ENCODE measurements around the gene EDAR. TPM values are rescaled to one million over a fixed set of nuclear protein-coding genes. Genes with fewer than 3 reads are reported as not detected.

EDAR gene
- total RNA-seq, 1 experiment from 2014 or later, result not detected

DNA sequence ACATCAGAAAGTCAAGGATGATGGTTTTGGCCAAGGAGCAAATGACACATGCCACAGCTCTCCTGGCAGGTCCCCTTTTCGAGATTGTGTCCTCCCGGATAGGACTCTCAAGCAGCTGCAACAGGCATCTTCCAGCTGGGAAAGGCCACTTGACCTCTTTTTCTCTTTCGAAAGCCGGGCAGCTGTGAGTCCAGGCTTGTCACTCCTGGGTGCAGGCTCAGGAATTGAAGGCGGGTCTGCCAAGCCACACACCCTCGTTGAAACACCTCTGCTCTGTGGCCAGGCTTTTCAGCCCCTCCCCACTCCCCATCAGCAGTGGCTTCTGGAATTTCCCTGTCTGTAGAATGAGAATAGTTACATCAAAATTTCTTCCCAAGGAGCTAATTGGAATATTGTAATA lies 104.4 kb downstream of the EDAR start:
- peaks cover 5% of the 10 kb centered on the region; the same call in 1 of the 2 replicates for H3K9me3 ChIP-seq (ENCODE audit: low read length)
- no peaks in the 10 kb centered on the region for H3K27me3 ChIP-seq (ENCODE audit: low read length)
- H4K20me1 ChIP-seq (ENCODE audit: insufficient read depth, low read depth, low read length), result no peaks in the 10 kb centered on the region
- no peak overlapping the region for H3K4me2 ChIP-seq (ENCODE audit: low read depth, low read length, poor library complexity, severe bottlenecking)
- DNase-seq, result no peak
- H3K9me2 ChIP-seq (replicated peaks; ENCODE audit: insufficient read depth, low read length), result no peaks in the 10 kb centered on the region
- H3K9ac ChIP-seq (ENCODE audit: low read length), result no peak overlapping the region
- no peak overlapping the region for H3K27ac ChIP-seq (ENCODE audit: low read length)
- H2AFZ ChIP-seq (ENCODE audit: low read length), result no peak overlapping the region
- H3K4me1 ChIP-seq (ENCODE audit: low read length), result no peaks in the 10 kb centered on the region
- no peak overlapping the region for H3K4me3 ChIP-seq (ENCODE audit: low read length)
- peaks cover 3% of the 10 kb centered on the region; the same call in 1 of the 2 replicates for H3K36me3 ChIP-seq (ENCODE audit: insufficient read depth, low read length)
- no peaks in the 10 kb centered on the region for H3K79me2 ChIP-seq (ENCODE audit: low read length)

DNA sequence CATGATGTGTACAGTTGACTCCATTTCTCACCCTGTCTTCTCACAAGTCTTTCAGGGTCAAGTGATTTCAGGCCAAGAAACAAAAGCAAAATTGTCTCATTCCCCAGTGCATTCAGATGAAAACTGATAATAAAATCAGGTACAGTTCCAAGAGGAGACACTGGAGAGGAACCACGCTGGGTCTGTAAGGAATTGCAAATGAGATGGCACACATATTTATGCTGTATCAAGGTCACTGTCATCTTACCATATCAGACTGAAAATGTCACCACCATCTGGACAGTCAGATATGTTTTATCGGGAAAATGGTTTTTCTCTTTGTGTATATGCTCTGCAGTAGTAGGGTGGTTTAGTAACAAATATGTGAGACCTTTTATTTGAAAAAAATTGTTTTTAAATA lies 110.7 kb downstream of the EDAR start:
- H2AFZ ChIP-seq (ENCODE audit: low read length), result no peak overlapping the region
- no peaks in the 10 kb centered on the region for H3K4me1 ChIP-seq (ENCODE audit: low read length)
- no peak overlapping the region for H3K4me3 ChIP-seq (ENCODE audit: low read length)
- no peaks in the 10 kb centered on the region for H3K27me3 ChIP-seq (ENCODE audit: low read length)
- H3K9me2 ChIP-seq (replicated peaks; ENCODE audit: insufficient read depth, low read length), result no peaks in the 10 kb centered on the region
- no peaks in the 10 kb centered on the region for H3K79me2 ChIP-seq (ENCODE audit: low read length)
- no peaks in the 10 kb centered on the region for H3K9me3 ChIP-seq (ENCODE audit: low read length)
- H3K9ac ChIP-seq (ENCODE audit: low read length), result no peak overlapping the region
- DNase-seq, result no peak
- no peak overlapping the region for H3K27ac ChIP-seq (ENCODE audit: low read length)
- H3K36me3 ChIP-seq (ENCODE audit: insufficient read depth, low read length), result peaks cover 36% of the 10 kb centered on the region
- no peaks in the 10 kb centered on the region for H4K20me1 ChIP-seq (ENCODE audit: insufficient read depth, low read depth, low read length)
- H3K4me2 ChIP-seq (ENCODE audit: low read depth, low read length, poor library complexity, severe bottlenecking), result no peak overlapping the region

DNA sequence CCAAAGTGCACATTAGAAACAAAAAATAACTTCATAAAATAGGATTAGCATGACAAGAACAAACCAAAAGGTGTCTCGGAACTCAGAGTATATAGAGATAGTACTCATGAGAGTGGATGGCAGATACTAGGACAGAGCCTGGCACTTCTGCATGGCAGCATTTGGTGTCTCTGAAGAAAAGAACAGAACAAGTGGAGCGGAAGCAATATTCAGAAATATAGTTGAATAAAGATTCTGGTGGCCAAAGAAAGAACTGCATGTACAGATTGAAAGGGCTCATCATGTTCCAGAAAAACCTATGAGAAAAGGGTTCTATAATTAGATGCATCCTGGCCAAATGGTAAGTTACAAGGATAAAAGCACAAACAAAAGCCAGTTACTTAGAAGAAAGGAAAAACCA lies 111.5 kb downstream of the EDAR start:
- no peak for DNase-seq
- Histone ChIP-seq H4K20me1 (ENCODE audit: insufficient read depth, low read depth, low read length) (no peaks in the 10 kb centered on the region), H3K79me2 (ENCODE audit: low read length) (no peaks in the 10 kb centered on the region), H3K36me3 (ENCODE audit: insufficient read depth, low read length) (peaks cover 44% of the 10 kb centered on the region), H3K4me3 (ENCODE audit: low read length) (no peak overlapping the region), H3K27me3 (ENCODE audit: low read length) (no peaks in the 10 kb centered on the region), H3K9me2 (replicated peaks; ENCODE audit: insufficient read depth, low read length) (no peaks in the 10 kb centered on the region), H3K9me3 (ENCODE audit: low read length) (no peaks in the 10 kb centered on the region), H3K4me2 (ENCODE audit: low read depth, low read length, poor library complexity, severe bottlenecking) (no peak overlapping the region), H3K27ac (ENCODE audit: low read length) (no peak overlapping the region), H3K9ac (ENCODE audit: low read length) (no peak overlapping the region), H2AFZ (ENCODE audit: low read length) (no peak overlapping the region), H3K4me1 (ENCODE audit: low read length) (no peaks in the 10 kb centered on the region)

DNA sequence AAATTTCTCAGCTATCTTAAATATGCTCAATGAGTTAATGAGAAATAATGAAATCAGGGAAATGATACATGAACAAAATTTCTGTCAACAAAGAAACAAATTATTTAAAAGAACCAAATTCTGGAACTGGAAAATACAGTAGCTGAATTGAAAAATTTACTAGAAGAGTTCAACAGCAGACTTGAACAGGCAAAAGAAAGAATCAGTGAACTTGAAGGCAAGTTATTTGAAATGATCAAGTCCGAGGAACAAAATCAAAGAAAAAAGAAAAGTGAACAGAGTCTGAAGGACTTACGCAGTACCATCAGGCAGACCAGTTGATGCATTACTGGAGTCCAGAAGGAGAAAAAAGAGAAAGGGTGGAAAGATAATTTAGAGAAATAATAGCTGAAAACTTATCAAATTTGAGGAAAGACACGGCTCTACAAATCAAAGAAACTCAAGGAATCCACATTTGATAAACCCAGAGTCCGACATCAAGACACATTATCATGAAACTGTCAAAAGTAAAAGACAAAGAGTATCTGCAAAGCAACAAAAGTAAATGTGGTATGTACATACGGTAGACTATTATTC lies 118.9 kb downstream of the EDAR start:
- Histone ChIP-seq H2AFZ (ENCODE audit: low read length) (no peak overlapping the region), H3K4me2 (ENCODE audit: low read depth, low read length, poor library complexity, severe bottlenecking) (no peak overlapping the region), H3K27me3 (ENCODE audit: low read length) (no peaks in the 10 kb centered on the region), H3K27ac (ENCODE audit: low read length) (no peak overlapping the region), H4K20me1 (ENCODE audit: insufficient read depth, low read depth, low read length) (no peaks in the 10 kb centered on the region), H3K9me3 (ENCODE audit: low read length) (peaks cover 21% of the 10 kb centered on the region), H3K4me3 (ENCODE audit: low read length) (no peak overlapping the region), H3K9ac (ENCODE audit: low read length) (no peak overlapping the region), H3K36me3 (ENCODE audit: insufficient read depth, low read length) (peaks cover 81% of the 10 kb centered on the region), H3K9me2 (replicated peaks; ENCODE audit: insufficient read depth, low read length) (no peaks in the 10 kb centered on the region), H3K4me1 (ENCODE audit: low read length) (no peaks in the 10 kb centered on the region), H3K79me2 (ENCODE audit: low read length) (no peaks in the 10 kb centered on the region)
- DNase-seq, result peak; percentile 50

DNA sequence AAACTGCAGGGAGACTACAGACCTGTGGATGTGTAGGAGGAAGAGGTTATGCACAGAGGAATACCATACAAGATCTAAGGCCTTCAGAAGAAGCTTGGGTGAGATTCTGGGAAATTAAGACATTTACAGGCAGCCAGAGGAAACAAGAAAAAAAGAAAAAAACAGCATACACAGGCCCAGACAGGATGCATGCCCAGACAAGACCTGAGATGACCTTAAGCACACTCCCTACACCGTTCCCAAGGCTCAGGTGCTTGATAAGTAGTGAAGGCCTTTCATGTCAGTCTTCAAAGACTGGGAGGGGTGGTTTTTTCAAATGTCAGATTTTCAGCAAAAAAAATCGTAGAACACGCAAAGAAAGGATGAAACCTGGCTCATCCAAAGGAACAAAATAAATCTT lies 119.5 kb downstream of the EDAR start:
- Histone ChIP-seq H3K9me2 (replicated peaks; ENCODE audit: insufficient read depth, low read length) (no peaks in the 10 kb centered on the region), H3K9ac (ENCODE audit: low read length) (no peak overlapping the region), H3K4me1 (ENCODE audit: low read length) (no peaks in the 10 kb centered on the region), H3K27ac (ENCODE audit: low read length) (no peak overlapping the region), H3K4me3 (ENCODE audit: low read length) (no peak overlapping the region), H3K27me3 (ENCODE audit: low read length) (no peaks in the 10 kb centered on the region), H4K20me1 (ENCODE audit: insufficient read depth, low read depth, low read length) (no peaks in the 10 kb centered on the region), H2AFZ (ENCODE audit: low read length) (no peak overlapping the region), H3K79me2 (ENCODE audit: low read length) (no peaks in the 10 kb centered on the region), H3K36me3 (ENCODE audit: insufficient read depth, low read length) (peaks cover 77% of the 10 kb centered on the region), H3K9me3 (ENCODE audit: low read length) (peaks cover 21% of the 10 kb centered on the region), H3K4me2 (ENCODE audit: low read depth, low read length, poor library complexity, severe bottlenecking) (no peak overlapping the region)
- no peak for DNase-seq

- H3K9me2 ChIP-seq (replicated peaks; ENCODE audit: insufficient read depth, low read length), result no peaks in the 10 kb centered on the region
- peaks cover 74% of the 10 kb centered on the region for H3K36me3 ChIP-seq (ENCODE audit: insufficient read depth, low read length)
- H3K27ac ChIP-seq (ENCODE audit: low read length), result no peak overlapping the region
- H3K4me3 ChIP-seq (ENCODE audit: low read length), result no peak overlapping the region
- H4K20me1 ChIP-seq (ENCODE audit: insufficient read depth, low read depth, low read length), result no peaks in the 10 kb centered on the region
- no peaks in the 10 kb centered on the region for H3K27me3 ChIP-seq (ENCODE audit: low read length)
- H3K4me1 ChIP-seq (ENCODE audit: low read length), result no peaks in the 10 kb centered on the region
- no peak overlapping the region for H2AFZ ChIP-seq (ENCODE audit: low read length)
- no peak overlapping the region for H3K4me2 ChIP-seq (ENCODE audit: low read depth, low read length, poor library complexity, severe bottlenecking)
- peaks cover 21% of the 10 kb centered on the region for H3K9me3 ChIP-seq (ENCODE audit: low read length)
- no peak overlapping the region for H3K9ac ChIP-seq (ENCODE audit: low read length)
- DNase-seq, result no peak
- H3K79me2 ChIP-seq (ENCODE audit: low read length), result 0 out of 2 replicates have a peak, but pooled peaks cover under 1% of the 10 kb centered on the region
These were observed 120.1 kb downstream of the EDAR start for GRCh38 chr2:108868911-108869310.

DNA sequence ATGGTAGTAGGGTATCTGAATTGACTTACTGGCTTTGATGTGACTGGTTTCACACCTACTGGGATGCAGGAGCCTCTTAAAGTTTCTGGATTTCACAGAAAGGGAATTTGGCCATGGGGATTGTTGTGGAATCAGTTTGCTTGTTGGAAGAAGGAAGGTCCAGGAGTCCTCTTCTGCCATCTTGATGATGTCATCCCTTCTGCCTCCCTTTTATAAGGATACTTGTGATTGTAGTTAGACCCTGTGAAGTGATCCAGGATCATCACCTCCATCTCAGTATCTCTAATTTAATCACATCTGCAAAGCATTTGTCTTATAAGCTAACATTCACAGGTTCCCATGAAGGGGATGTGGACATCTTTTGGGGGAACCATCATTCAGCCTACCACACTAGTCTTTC lies 123.0 kb downstream of the EDAR start:
- Histone ChIP-seq H3K9me3 (ENCODE audit: low read length) (peaks cover 21% of the 10 kb centered on the region), H3K4me2 (ENCODE audit: low read depth, low read length, poor library complexity, severe bottlenecking) (no peak overlapping the region), H4K20me1 (ENCODE audit: insufficient read depth, low read depth, low read length) (no peaks in the 10 kb centered on the region), H2AFZ (ENCODE audit: low read length) (no peak overlapping the region), H3K9me2 (replicated peaks; ENCODE audit: insufficient read depth, low read length) (no peaks in the 10 kb centered on the region; the same call in 1 of the 2 replicates), H3K4me1 (ENCODE audit: low read length) (no peaks in the 10 kb centered on the region), H3K4me3 (ENCODE audit: low read length) (no peak overlapping the region), H3K27ac (ENCODE audit: low read length) (no peak overlapping the region), H3K36me3 (ENCODE audit: insufficient read depth, low read length) (peaks cover 76% of the 10 kb centered on the region), H3K9ac (ENCODE audit: low read length) (no peak overlapping the region), H3K27me3 (ENCODE audit: low read length) (no peaks in the 10 kb centered on the region), H3K79me2 (ENCODE audit: low read length) (peaks cover 16% of the 10 kb centered on the region; the same call in 1 of the 2 replicates)
- DNase-seq, result no peak

GRCh38 chr2:108858894-108859293 lies 130.1 kb downstream of the EDAR start:
- Histone ChIP-seq H3K36me3 (ENCODE audit: insufficient read depth, low read length) (peaks cover 44% of the 10 kb centered on the region), H3K9ac (ENCODE audit: low read length) (no peak overlapping the region), H4K20me1 (ENCODE audit: insufficient read depth, low read depth, low read length) (no peaks in the 10 kb centered on the region)

More at GRCh38 chr2:108858894-108859293, 130.1 kb downstream of the EDAR start:
- no peak overlapping the region for H2AFZ ChIP-seq (ENCODE audit: low read length)
- H3K4me3 ChIP-seq (ENCODE audit: low read length), result no peak overlapping the region
- no peaks in the 10 kb centered on the region for H3K9me3 ChIP-seq (ENCODE audit: low read length)
- DNase-seq, result no peak
- peaks cover 38% of the 10 kb centered on the region for H3K79me2 ChIP-seq (ENCODE audit: low read length)
- H3K27me3 ChIP-seq (ENCODE audit: low read length), result no peaks in the 10 kb centered on the region
- peaks cover 4% of the 10 kb centered on the region; the same call in 1 of the 2 replicates for H3K4me1 ChIP-seq (ENCODE audit: low read length)
- H3K27ac ChIP-seq (ENCODE audit: low read length), result no peak overlapping the region
- H3K9me2 ChIP-seq (replicated peaks; ENCODE audit: insufficient read depth, low read length), result no peaks in the 10 kb centered on the region; the same call in 1 of the 2 replicates
- H3K4me2 ChIP-seq (ENCODE audit: low read depth, low read length, poor library complexity, severe bottlenecking), result no peak overlapping the region

Data from Karpas-422 (cell line).